Neural cell (in vitro differentiated cells): ENCODE results near the gene ANKRD13C. TPM values are rescaled to one million over a fixed set of nuclear protein-coding genes. Genes with fewer than 3 reads are reported as not detected.
"Not testable (repeated sequence)": the region's sequence is repeated elsewhere in the genome, so short reads cannot be mapped to it uniquely, and the experiment has no call there.

ENCODE experiments used
- H2AFZ ChIP-seq: fragments of 200-600, 300-800 bp; sonication (generic), shearing (Covaris generic); 2 replicates; pipeline ENCODE4 v1.6.0; 2014; ENCODE audit warnings: low read depth, mild to moderate bottlenecking, antibody characterized with exemption, low read length, moderate library complexity
- H3F3A ChIP-seq: fragments of 200-600 bp; shearing (Covaris generic); 2 replicates; pipeline ENCODE4 v1.6.1; 2016; ENCODE audit warnings: mild to moderate bottlenecking, moderate library complexity, mixed read lengths, antibody characterized with exemption, low read length; ENCODE audit not compliant: insufficient read depth, poor library complexity, severe bottlenecking
- H3K27ac ChIP-seq: fragments of 200-600, 300-800 bp; sonication (generic), shearing (Covaris generic); 2 replicates; pipeline ENCODE4 v1.5.1; 2014; ENCODE audit warnings: mild to moderate bottlenecking, low read length, moderate library complexity
- H3K27me3 ChIP-seq: fragments of 300-800, 200-600 bp; sonication (generic), shearing (Covaris generic); 2 replicates; pipeline ENCODE4 v1.6.0; 2014; ENCODE audit warnings: mild to moderate bottlenecking, low read depth, low read length, moderate library complexity; ENCODE audit not compliant: insufficient read depth
- H3K36me3 ChIP-seq: fragments of 300-800, 200-600 bp; sonication (generic), shearing (Covaris generic); 2 replicates; pipeline ENCODE4 v1.5.1; 2014; ENCODE audit warnings: mild to moderate bottlenecking, antibody characterized with exemption, low read length, moderate library complexity; ENCODE audit not compliant: insufficient read depth
- H3K4me2 ChIP-seq: fragments of 300-800, 200-600 bp; sonication (generic), shearing (Covaris generic); 2 replicates; pipeline ENCODE4 v1.6.0; 2014; ENCODE audit warnings: mild to moderate bottlenecking, low read length
- H3K4me3 ChIP-seq: fragments of 300-800, 200-600 bp; sonication (generic), shearing (Covaris generic); 2 replicates; pipeline ENCODE4 v1.5.1; 2014; ENCODE audit warnings: mild to moderate bottlenecking, low read length, moderate library complexity
- H3K79me2 ChIP-seq: fragments of 200-600 bp; shearing (Covaris generic); replicated peaks from 2 replicates; pipeline ENCODE4 v1.6.0; 2014; ENCODE audit warnings: mild to moderate bottlenecking, low read length, moderate library complexity; ENCODE audit not compliant: insufficient read depth
- H3K9ac ChIP-seq: fragments of 300-800, 200-600 bp; sonication (generic), shearing (Covaris generic); 2 replicates; pipeline ENCODE4 v1.6.1; 2016; ENCODE audit warnings: mild to moderate bottlenecking, low read length, mixed read lengths
- H3K9me2 ChIP-seq: fragments of 200-600 bp; shearing (Covaris generic); 2 replicates; pipeline ENCODE4 v1.6.1; 2016; ENCODE audit warnings: mild to moderate bottlenecking, low read length, mixed read lengths; ENCODE audit not compliant: insufficient read depth
- H3K9me3 ChIP-seq: fragments of 200-600, 300-800 bp; sonication (generic), shearing (Covaris generic); 2 replicates; pipeline ENCODE4 v1.6.1; 2016; ENCODE audit warnings: mild to moderate bottlenecking, mixed run types, low read length, moderate library complexity, mixed read lengths
- H4K20me1 ChIP-seq: fragments of 200-600 bp; shearing (Covaris generic); 2 replicates; pipeline ENCODE4 v1.6.1; 2016; ENCODE audit warnings: mild to moderate bottlenecking, mixed run types; ENCODE audit not compliant: insufficient read depth
- CTCF ChIP-seq: fragments of 450-650 bp; IDR thresholded peaks from 2 replicates; pipeline ENCODE4 v1.5.1; 2014; ENCODE audit warnings: antibody characterized with exemption, mild to moderate bottlenecking, moderate library complexity; ENCODE audit not compliant: poor library complexity, severe bottlenecking
- EP300 ChIP-seq: fragments of 450-650 bp; conservative IDR thresholded peaks from 2 replicates; pipeline ENCODE4 v1.6.1; 2014; ENCODE audit warnings: antibody characterized with exemption, mild to moderate bottlenecking, moderate library complexity; ENCODE audit not compliant: poor library complexity, severe bottlenecking
- EZH2 ChIP-seq: fragments of 200-600, 300-800 bp; shearing (Covaris generic), sonication (generic); IDR thresholded peaks from 2 replicates; pipeline ENCODE4 v1.6.1; 2014; ENCODE audit warnings: antibody characterized with exemption, low read length, borderline replicate concordance, mild to moderate bottlenecking; ENCODE audit not compliant: insufficient read depth, poor library complexity, severe bottlenecking
- MXI1 ChIP-seq: fragments of 450-650 bp; conservative IDR thresholded peaks from 2 replicates; pipeline ENCODE4 v1.6.1; 2014; ENCODE audit warnings: antibody characterized with exemption, mild to moderate bottlenecking; ENCODE audit not compliant: poor library complexity, severe bottlenecking
- POLR2AphosphoS5 ChIP-seq: IDR thresholded peaks from 2 replicates; pipeline ENCODE4 v1.6.1; 2012
- RAD21 ChIP-seq: fragments of 450-650 bp; conservative IDR thresholded peaks from 2 replicates; pipeline ENCODE4 v1.6.1; 2014; ENCODE audit warnings: antibody characterized with exemption, mild to moderate bottlenecking, moderate library complexity
- REST ChIP-seq: IDR thresholded peaks from 2 replicates; pipeline ENCODE4 v1.6.1; 2012; ENCODE audit warnings: borderline replicate concordance
- SMC3 ChIP-seq: fragments of 450-650 bp; conservative IDR thresholded peaks from 2 replicates; pipeline ENCODE4 v1.6.1; 2014; ENCODE audit warnings: antibody characterized with exemption, mild to moderate bottlenecking, moderate library complexity; ENCODE audit not compliant: poor library complexity
- TAF1 ChIP-seq: IDR thresholded peaks from 2 replicates; pipeline ENCODE4 v1.6.1; 2012; ENCODE audit warnings: low read depth
- polyA plus RNA-seq: library from polyadenylated mRNA; depleted of rRNA; stranded (reverse); fragments of >200 nt; gene quantifications from 2 replicates; pipeline ENCODE4 v1.2.3, GENCODE V29; 2014

Gene ANKRD13C
- polyA plus RNA-seq, 1 donor from 2014 or later: 53.3 TPM

- no peaks in the 10 kb centered on the region for H4K20me1 ChIP-seq
- no peaks in the 10 kb centered on the region for H3K27me3 ChIP-seq
- no peak overlapping the region for H3K4me3 ChIP-seq
- H3K9me2 ChIP-seq: no peaks in the 10 kb centered on the region
- TF ChIP-seq MXI1: no peak
- H3K36me3 ChIP-seq: no peaks in the 10 kb centered on the region
- no peak overlapping the region for H3K4me2 ChIP-seq
- H3K9me3 ChIP-seq: no peaks in the 10 kb centered on the region
- H3K27ac ChIP-seq: no peak overlapping the region
- no peak overlapping the region for H3K9ac ChIP-seq
- H3K79me2 ChIP-seq: no peaks in the 10 kb centered on the region
- H2AFZ ChIP-seq: no peak overlapping the region
- H3F3A ChIP-seq: no peaks in the 10 kb centered on the region
Measured at GRCh38 chr1:70383483-70383882, 29.0 kb upstream of the ANKRD13C start.

GRCh38 chr1:70382682-70383081, 28.2 kb upstream of the ANKRD13C start:
- H4K20me1 ChIP-seq: no peaks in the 10 kb centered on the region
- H3K79me2 ChIP-seq: no peaks in the 10 kb centered on the region
- no peak overlapping the region for H2AFZ ChIP-seq
- H3K27ac ChIP-seq: no peak overlapping the region
- TF ChIP-seq RAD21 (no peak), CTCF (no peak), MXI1 (no peak), REST (no peak), POLR2AphosphoS5 (no peak), EZH2 (no peak), SMC3 (no peak), TAF1 (no peak), EP300 (no peak)
- no peak overlapping the region for H3K4me2 ChIP-seq
- no peaks in the 10 kb centered on the region for H3K36me3 ChIP-seq
- H3F3A ChIP-seq: no peaks in the 10 kb centered on the region
- no peak overlapping the region for H3K4me3 ChIP-seq
- no peaks in the 10 kb centered on the region for H3K9me2 ChIP-seq
- H3K9ac ChIP-seq: no peak overlapping the region
- H3K27me3 ChIP-seq: no peaks in the 10 kb centered on the region
- no peaks in the 10 kb centered on the region for H3K9me3 ChIP-seq

- Histone ChIP-seq H3K27me3 (no peaks in the 10 kb centered on the region), H2AFZ (no peak overlapping the region), H3K9me3 (no peaks in the 10 kb centered on the region), H3K27ac (no peak overlapping the region), H4K20me1 (no peaks in the 10 kb centered on the region), H3K4me3 (no peak overlapping the region), H3K9ac (no peak overlapping the region), H3K36me3 (no peaks in the 10 kb centered on the region), H3F3A (no peaks in the 10 kb centered on the region), H3K79me2 (no peaks in the 10 kb centered on the region), H3K9me2 (no peaks in the 10 kb centered on the region), H3K4me2 (no peak overlapping the region)
- TF ChIP-seq POLR2AphosphoS5: no peak
Measured at GRCh38 chr1:70376196-70376595, 21.7 kb upstream of the ANKRD13C start.

GRCh38 chr1:70373580-70373979, 19.1 kb upstream of the ANKRD13C start:
- not testable (repeated sequence) for H2AFZ ChIP-seq, H3K36me3 ChIP-seq, H3K4me3 ChIP-seq, H3K9me2 ChIP-seq, H3F3A ChIP-seq, H3K79me2 ChIP-seq, H4K20me1 ChIP-seq, H3K9ac ChIP-seq, H3K27ac ChIP-seq, H3K9me3 ChIP-seq, H3K27me3 ChIP-seq, H3K4me2 ChIP-seq
